COLO668 (cell line): ENCODE measurements around the gene REPS1.
"Not testable (repeated sequence)": the region's sequence is repeated elsewhere in the genome, so short reads cannot be mapped to it uniquely, and the experiment has no call there.

ENCODE experiments used
- DNase-seq: peaks from one replicate; lab custom pipeline; 2025; ENCODE audit not compliant: unreplicated experiment; lab: John Stamatoyannopoulos, UW

The REPS1 gene

GRCh38 chr6:138943089-138943625 lies 44.9 kb downstream of the REPS1 start:
- no peak for DNase-seq

GRCh38 chr6:138936873-138937272 lies 51.2 kb downstream of the REPS1 start:
- DNase-seq = not testable (repeated sequence)

DNA sequence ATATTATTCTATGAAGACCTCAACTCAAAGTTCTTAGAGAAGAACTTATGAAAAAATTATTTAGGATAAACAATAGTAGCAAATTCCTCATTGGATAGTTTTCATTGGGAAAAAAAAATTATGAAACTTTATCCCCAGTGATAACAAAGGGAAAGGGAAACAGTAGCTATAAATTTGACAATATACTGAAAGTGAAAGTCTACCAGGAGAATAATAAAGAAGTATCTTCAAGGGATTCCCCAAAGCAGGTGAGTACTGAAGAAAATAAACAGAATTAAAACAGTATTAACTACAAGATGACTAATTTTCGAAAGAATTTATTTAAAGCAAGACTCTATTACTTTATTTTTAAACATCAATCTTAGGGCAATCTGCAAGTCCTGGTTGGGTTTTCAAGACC lies 56.4 kb downstream of the REPS1 start:
- no peak for DNase-seq

GRCh38 chr6:138926579-138926978 lies 61.5 kb downstream of the REPS1 start:
- no peak for DNase-seq

GRCh38 chr6:138925806-138926205 lies 62.2 kb downstream of the REPS1 start:
- no peak for DNase-seq

GRCh38 chr6:138923561-138923960 lies 64.5 kb downstream of the REPS1 start:
- no peak for DNase-seq

DNA sequence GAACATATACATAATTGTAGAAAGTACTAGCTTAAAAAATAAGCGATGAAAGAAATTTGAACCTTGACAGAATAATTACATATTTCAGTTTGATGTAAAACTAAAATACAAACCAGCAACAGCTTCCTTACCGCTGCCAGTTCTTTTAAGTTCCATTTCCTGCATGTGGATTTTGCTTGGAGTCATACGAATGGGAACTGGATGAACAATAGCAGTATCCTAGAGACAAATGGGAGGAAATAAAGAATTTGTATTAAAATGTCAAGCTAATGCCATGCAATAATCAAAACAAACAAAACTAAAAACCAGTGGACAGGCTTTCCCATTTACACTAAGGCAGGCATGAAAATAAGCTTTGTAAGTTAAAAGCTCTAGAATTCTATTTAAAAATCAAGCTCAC lies 67.1 kb downstream of the REPS1 start:
- no peak for DNase-seq

GRCh38 chr6:138914701-138915100 lies 73.4 kb downstream of the REPS1 start:
- DNase-seq = no peak

- DNase-seq = no peak
Observed at GRCh38 chr6:138912308-138912707, 75.7 kb downstream of the REPS1 start.

DNA sequence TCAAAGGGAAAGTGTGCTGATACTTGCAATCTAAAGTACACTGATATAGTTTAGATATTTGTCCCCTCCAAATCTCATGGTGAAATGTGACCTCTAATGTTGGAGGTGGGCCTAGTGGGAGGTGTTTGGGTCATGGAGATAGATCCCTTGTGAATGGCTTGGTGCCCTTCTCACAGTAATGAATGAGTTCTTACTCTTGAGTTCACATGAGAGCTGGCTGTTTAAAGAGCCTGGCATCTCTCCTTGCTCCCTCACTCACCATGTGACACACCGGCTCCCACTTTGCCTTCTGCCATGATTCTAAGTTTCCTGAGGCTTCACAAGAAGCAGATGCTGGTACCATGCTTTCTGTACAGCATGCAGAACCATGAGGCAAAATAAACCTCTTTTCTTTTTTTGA lies 78.1 kb downstream of the REPS1 start:
- DNase-seq = no peak

DNA sequence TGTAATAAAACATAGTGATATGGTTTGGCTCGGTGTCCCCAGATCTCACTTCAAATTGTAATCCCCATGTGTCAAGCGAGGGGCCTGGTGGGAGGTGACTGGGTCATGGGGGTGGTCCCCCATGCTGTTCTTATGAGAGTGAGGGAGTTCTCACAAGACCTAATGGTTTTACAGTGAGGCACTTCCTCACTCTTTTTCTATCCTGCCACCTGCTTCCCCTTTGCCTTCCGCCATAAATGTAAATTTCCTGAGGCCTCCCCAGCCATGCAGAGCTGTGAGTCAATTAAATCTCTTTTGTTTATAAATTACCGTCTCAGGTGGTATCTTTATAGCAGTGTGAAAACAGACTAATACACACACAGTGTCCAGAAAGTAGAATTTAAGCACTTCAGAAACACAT lies 78.5 kb downstream of the REPS1 start:
- DNase-seq = no peak

- no peak for DNase-seq
Observed at GRCh38 chr6:138907167-138907566, 80.9 kb downstream of the REPS1 start.

DNA sequence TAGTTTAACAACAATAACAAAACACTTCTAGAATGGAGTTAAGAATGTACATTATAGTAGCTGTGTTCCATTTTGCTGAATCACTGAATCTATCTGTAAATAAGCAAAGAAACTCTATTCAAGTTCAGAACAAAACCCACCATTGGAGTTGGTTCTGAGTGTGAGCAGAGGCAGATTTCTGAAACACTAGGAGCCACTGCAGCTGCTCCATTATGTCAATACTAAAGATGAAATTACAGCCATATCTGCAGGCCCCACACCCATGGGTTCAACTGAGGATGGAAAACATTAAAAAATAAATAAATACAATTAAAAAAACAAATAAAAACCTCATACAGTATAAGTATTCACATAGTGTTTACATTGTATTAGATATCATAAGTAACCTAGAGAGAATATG lies 91.0 kb downstream of the REPS1 start:
- DNase-seq = no peak

DNA sequence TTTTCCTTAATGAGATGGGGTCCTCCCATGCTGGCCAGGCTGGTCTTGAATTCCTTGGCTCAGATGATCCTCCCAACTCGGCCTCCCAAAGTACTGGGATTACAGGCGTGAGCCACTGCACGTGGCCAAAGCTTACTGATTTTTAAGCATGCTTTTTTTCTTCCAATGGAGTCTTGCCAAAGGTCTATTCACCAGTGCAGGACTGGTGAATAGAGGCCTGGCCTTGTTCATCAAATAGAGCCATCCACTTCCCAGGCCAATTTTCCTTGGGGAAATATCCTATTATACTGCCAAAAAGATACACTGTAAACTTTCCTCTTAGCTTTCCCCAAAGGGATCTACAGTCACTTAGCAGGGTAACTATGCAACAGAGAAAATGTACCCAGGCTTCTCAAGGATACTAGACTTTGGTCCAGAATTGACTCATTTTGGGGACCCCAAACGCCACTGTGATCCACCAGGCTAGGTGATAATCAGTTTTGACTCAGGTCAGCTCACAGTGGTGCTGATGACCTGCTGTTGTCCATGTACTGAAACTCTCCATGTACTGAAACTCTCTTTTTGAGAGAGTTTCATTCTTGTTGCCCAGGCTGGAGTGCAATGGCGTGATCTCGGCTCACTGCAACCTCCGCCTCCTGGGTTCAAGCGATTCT lies 91.8 kb downstream of the REPS1 start:
- DNase-seq = no peak

GRCh38 chr6:138891255-138891986 lies 96.6 kb downstream of the REPS1 start:
- DNase-seq = no peak

GRCh38 chr6:138885156-138885819 lies 102.8 kb downstream of the REPS1 start:
- no peak for DNase-seq

DNA sequence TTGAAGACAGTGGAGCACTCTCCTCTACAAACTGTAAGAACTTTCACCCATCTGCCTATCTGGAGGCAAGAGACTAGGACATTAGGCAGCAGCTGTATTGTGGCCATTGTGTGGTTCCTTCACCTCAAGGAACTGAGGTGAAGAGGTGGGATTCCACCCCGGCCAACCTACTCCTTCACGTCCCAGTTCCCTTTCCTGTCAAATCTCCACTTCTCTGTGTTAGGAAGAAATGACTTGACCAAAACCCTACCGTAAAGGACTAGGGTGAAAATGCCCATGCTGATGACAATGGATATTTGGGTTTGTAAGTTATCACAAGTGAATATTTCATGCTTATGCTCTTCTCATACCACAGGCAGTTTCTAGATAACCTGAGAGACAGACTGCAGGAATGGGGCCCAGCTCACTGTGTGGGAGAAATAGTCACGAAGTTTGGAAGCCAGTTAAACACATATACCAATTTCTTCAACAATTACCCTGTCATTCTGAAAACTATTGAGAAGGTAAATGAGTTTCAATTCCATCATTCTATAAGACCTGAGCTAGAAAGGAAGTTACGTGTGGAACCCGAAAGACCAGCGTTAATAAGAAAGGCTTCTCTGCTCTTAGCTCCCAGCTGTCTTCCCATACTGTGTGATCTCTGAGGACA lies 105.6 kb downstream of the REPS1 start:
- DNase-seq = no peak

DNA sequence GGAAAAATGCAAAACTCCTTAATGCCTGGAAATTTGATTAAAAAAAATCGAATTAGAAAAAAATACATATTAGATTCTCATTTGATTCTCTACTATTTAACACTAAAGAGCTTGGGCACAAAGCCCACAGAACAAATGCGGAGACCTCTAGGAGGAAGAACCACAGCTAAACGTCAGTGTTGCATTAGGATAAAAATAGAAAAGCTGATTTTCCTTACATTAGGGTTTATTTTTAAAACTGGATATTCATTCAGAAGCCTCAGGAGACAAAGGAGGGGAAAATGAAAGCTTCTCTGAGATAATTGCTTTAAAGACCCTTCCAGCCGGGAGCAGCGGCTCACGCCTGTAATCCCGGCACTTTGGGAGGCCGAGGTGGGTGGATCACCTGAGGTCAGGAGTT lies 114.9 kb downstream of the REPS1 start:
- DNase-seq = no peak

DNA sequence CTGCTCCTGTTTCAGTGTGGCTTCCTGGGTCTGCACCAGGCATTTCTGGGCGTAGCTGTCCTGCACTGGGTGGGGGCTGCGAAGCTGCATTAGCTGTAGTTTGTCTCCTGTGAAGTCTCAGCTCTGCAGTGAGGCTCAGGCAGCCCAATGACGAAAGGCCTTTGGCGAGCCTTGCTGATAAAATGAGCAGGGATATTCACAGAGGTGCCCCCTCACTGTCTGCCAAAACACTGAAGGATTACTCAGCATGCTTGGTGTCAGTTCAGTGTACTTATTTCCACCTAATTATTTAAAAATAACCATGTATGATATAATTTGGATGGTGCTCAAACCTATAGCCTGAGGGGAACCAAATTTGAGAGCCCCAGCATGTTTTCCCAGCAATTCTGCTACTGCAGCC lies 118.7 kb downstream of the REPS1 start:
- no peak for DNase-seq

- DNase-seq = no peak
Observed at GRCh38 chr6:138868181-138868580, 119.9 kb downstream of the REPS1 start.

DNA sequence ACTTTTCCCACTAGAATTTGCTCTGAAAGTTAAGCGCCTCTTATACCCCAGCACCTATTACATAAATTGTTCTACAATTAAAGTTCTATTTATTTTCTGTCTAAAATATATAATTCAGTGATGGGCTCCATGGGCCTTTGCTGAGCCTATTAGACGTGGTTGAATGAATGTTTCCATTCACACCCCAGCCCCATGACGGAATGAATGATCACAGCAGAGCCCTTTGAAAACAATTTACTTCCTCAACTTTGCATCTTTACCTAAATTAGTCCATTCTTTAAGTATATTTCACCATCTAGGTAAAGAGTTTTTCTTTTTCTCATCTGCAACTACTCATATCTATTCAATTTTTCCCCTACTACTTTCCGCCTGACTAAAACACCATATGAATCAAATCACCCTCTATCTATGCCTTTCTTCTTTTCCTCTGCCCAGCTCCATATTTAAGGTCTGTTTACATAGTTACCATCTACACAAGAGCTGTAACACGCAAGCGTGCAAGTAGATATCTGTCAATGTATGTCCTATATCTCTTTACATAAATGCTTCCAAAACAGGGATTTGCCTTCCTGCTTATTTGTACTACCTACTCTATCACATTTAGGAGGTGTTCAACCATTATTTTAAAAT lies 122.5 kb downstream of the REPS1 start:
- no peak for DNase-seq
